Sigmoid colon (tissue), 7 donors: Measurements from ENCODE around the gene PTPN6. TPM values are rescaled to one million over a fixed set of nuclear protein-coding genes. Genes with fewer than 3 reads are reported as not detected.
A peak's percentile ranks its signal among the peaks of the same experiment; 100 is the strongest.

Source experiments
- DNase-seq: peaks from one replicate; pipeline ENCODE4 v3.0.0-alpha.2; 2019
- H3K27ac ChIP-seq, 4 donors: fragments of 200-600 bp; sonication (generic); one replicate each; pipeline ENCODE4 v1.5.1; 2016 to 2019; ENCODE audit warnings: mild to moderate bottlenecking in 1 of 4
- H3K27me3 ChIP-seq, 3 donors: fragments of 200-600 bp; sonication (generic); one replicate each; pipeline ENCODE4 v1.5.1; 2019; ENCODE audit warnings: mild to moderate bottlenecking in 1 of 3
- H3K36me3 ChIP-seq, 4 donors: fragments of 200-600 bp; sonication (generic); one replicate each; pipeline ENCODE4 v1.5.1; 2016 to 2019
- H3K4me1 ChIP-seq, 4 donors: fragments of 200-600 bp; sonication (generic); one replicate each; pipeline ENCODE4 v1.5.1; 2017 to 2019
- H3K4me3 ChIP-seq, 4 donors: fragments of 200-600 bp; sonication (generic); one replicate each; pipeline ENCODE4 v1.5.1; 2017 to 2019; ENCODE audit warnings: mild to moderate bottlenecking in 2 of 4, moderate library complexity in 1 of 4
- H3K9me3 ChIP-seq, 4 donors: fragments of 200-600 bp in 3 of 4; sonication (generic) in 3 of 4; one replicate each; pipeline versions ENCODE4 v1.5.1 to v1.6.1; 2013 to 2019
- EP300 ChIP-seq, 4 donors: sonication (generic); formaldehyde crosslinking; IDR thresholded peaks; one replicate each; pipeline ENCODE4 v1.6.1; 2017; ENCODE audit warnings: antibody characterized with exemption in 4 of 4
- POLR2A ChIP-seq, 2 donors: fragments of 450-650 bp; IDR thresholded peaks; one replicate each; pipeline ENCODE4 v1.6.1; 2016; ENCODE audit warnings: antibody characterized with exemption in 2 of 2, mild to moderate bottlenecking in 2 of 2, moderate library complexity in 2 of 2
- POLR2AphosphoS5 ChIP-seq, 4 donors: sonication (generic); formaldehyde crosslinking; IDR thresholded peaks; one replicate each; pipeline ENCODE4 v1.6.1; 2017; ENCODE audit warnings: antibody characterized with exemption in 4 of 4
- WGBS, 2 donors: extraction: QIAGEN DNeasy Blood & Tissue Kit; methylation state at CpG; one replicate each; pipeline ENCODE4 v1.1.7; 2013; 5-methylcytosine and 5-hydroxymethylcytosine counted together
- intact Hi-C: fragments of 100-400 bp; cut with DNase I; formaldehyde crosslinking; loops from one replicate; pipeline ENCODE4 v1.15.1; 2023
- polyA plus RNA-seq, 3 donors: library from polyadenylated mRNA; stranded (reverse); fragments of 200-250 nt; gene quantifications; one replicate each; pipeline ENCODE4 v1.2.3, GENCODE V29; 2013
- total RNA-seq, 4 donors: library from RNA; depleted of rRNA; stranded (reverse); fragments of >200 nt; gene quantifications; one replicate each; pipeline ENCODE4 v1.1.0, GENCODE V29; 2016
- TF ChIP-seq, protein P1 (sequence below), 4 experiments: fragments of 450-650 bp in 3 of 4; fragments of 200-600 bp in 1 of 4; IDR thresholded peaks; one replicate each; pipeline ENCODE4 v1.5.1; 2016 to 2019; ENCODE audit warnings: antibody characterized with exemption in 4 of 4, mild to moderate bottlenecking in 3 of 4, moderate library complexity in 2 of 4
- donor health status: healthy with polysubstance abuse.
- donor health status: Bipolar disorder and iron deficiency.
- donor health status: healthy.

The PTPN6 gene
- total and polyA plus RNA-seq, 7 donors = 5.3 to 92.4 (median 13.6) TPM

DNA sequence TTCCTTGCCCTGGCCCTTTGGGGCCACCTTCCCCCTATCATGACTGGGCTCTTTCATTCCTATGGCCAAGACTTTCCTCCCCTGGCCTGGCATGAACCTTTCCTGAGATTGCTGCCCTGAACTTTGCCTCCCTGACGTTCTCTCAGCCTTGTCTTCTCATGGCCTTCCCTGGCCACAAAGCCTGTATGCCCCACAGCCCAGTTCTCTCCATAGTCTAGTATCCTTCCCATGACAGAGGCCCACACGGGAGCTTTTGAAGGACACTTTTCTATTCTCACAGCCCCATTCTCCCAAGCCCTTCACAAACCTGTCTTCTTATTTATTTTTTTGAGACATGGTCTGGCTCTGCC, 12.0 kb upstream of the PTPN6 start:
- intact Hi-C loops = loop anchor here (5.0 kb wide), 1 partner anchor 67 kb away; the partner anchor contains the start of gene SPSB2
- Histone ChIP-seq H3K4me3 (no peak overlapping the region), H3K27me3 (no peaks in the 10 kb centered on the region), H3K9me3 (no peaks in the 10 kb centered on the region), H3K4me1 (peaks cover 0 to 66% (median 53%) of the 10 kb centered on the region in 4 donors), H3K36me3 (peaks cover 5 to 59% (median 31%) of the 10 kb centered on the region in 4 donors), H3K27ac (peak overlapping the region; percentile 10 to 99 (median 92))
- no peak for DNase-seq
- 74 to 84% methylated on average over 2 of the region's 2 CpGs for WGBS, 2 donors
- TF ChIP-seq POLR2A (IDR thresholded peaks at IDR 0.05) = no peak
- TF ChIP-seq EP300 (IDR thresholded peaks at IDR 0.05) = no peak
- TF ChIP-seq POLR2AphosphoS5 (IDR thresholded peaks at IDR 0.05) = no peak

DNA sequence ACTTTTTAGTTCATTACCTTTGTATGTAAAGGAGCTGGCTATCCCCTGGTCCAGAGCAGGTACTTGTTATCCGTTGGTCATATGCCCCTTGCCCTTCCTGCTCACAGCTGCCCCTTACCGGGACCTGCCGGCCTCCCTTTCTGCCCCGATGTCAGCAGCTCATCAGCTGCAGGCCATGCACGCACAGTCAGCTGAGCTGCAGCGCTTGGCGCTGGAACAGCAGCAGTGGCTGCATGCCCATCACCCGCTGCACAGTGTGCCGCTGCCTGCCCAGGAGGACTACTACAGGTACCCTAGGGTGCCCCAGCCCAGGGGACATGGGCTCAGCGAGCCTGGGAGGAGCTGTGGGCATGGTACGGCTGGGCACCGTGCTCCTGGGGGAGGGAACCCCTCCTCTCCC, 9.9 kb upstream of the PTPN6 start:
- H3K36me3 ChIP-seq = peaks cover 5 to 47% (median 12%) of the 10 kb centered on the region in 4 donors
- H3K27me3 ChIP-seq = no peaks in the 10 kb centered on the region
- no peak for TF ChIP-seq EP300 (IDR thresholded peaks at IDR 0.05)
- peak in 3 of 4 donors; percentile 13 to 40 (median 35) for TF ChIP-seq POLR2AphosphoS5 (IDR thresholded peaks at IDR 0.05)
- peak overlapping the region; percentile 37 to 99 (median 93) for H3K27ac ChIP-seq
- intact Hi-C loops = no loop called here
- DNase-seq = no peak
- no peaks in the 10 kb centered on the region for H3K9me3 ChIP-seq
- no peak overlapping the region for H3K4me3 ChIP-seq
- H3K4me1 ChIP-seq = peaks cover 0 to 75% (median 64%) of the 10 kb centered on the region in 4 donors
- 91 to 94% methylated on average over 12 of the region's 12 CpGs for WGBS, 2 donors

DNA sequence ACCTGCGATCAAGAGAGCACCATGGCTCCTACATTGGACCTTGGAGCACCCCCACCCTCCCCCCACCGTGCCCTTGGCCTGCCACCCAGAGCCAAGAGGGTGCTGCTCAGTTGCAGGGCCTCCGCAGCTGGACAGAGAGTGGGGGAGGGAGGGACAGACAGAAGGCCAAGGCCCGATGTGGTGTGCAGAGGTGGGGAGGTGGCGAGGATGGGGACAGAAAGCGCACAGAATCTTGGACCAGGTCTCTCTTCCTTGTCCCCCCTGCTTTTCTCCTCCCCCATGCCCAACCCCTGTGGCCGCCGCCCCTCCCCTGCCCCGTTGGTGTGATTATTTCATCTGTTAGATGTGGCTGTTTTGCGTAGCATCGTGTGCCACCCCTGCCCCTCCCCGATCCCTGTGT, 9.4 kb upstream of the PTPN6 start:
- H3K27ac ChIP-seq = peak overlapping the region in 3 of 4 donors; percentile 92 to 99 (median 94)
- H3K36me3 ChIP-seq = peaks cover 5 to 49% (median 12%) of the 10 kb centered on the region in 4 donors
- no peaks in the 10 kb centered on the region for H3K27me3 ChIP-seq
- TF ChIP-seq, protein P1, sequence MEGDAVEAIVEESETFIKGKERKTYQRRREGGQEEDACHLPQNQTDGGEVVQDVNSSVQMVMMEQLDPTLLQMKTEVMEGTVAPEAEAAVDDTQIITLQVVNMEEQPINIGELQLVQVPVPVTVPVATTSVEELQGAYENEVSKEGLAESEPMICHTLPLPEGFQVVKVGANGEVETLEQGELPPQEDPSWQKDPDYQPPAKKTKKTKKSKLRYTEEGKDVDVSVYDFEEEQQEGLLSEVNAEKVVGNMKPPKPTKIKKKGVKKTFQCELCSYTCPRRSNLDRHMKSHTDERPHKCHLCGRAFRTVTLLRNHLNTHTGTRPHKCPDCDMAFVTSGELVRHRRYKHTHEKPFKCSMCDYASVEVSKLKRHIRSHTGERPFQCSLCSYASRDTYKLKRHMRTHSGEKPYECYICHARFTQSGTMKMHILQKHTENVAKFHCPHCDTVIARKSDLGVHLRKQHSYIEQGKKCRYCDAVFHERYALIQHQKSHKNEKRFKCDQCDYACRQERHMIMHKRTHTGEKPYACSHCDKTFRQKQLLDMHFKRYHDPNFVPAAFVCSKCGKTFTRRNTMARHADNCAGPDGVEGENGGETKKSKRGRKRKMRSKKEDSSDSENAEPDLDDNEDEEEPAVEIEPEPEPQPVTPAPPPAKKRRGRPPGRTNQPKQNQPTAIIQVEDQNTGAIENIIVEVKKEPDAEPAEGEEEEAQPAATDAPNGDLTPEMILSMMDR (IDR thresholded peaks at IDR 0.05) = no peak
- TF ChIP-seq POLR2A (IDR thresholded peaks at IDR 0.05) (no peak), POLR2AphosphoS5 (IDR thresholded peaks at IDR 0.05) (no peak), EP300 (IDR thresholded peaks at IDR 0.05) (no peak)
- H3K4me1 ChIP-seq = peaks cover 0 to 78% (median 65%) of the 10 kb centered on the region in 4 donors
- no peaks in the 10 kb centered on the region for H3K9me3 ChIP-seq
- H3K4me3 ChIP-seq = no peak overlapping the region
- DNase-seq = no peak
- WGBS, 2 donors = 76 to 85% methylated on average over 12 of the region's 12 CpGs
- intact Hi-C loops = no loop called here

DNA sequence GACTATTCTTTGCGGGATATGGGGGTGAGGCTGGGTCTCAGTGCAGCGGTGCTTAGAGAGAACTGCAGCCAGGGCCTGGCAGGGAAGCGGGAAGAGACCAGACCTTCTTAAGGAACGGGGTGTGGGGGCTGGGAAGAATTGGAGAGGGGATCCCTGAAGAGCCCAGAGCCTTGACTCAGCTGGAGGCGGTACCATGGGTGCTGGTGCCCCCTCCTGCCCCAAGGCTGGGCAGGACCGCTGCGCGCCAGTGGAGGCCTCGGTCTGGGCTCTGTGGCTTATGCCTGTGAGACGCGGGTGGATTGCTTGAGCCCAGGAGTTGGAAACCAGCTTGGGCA, 8.9 kb upstream of the PTPN6 start:
- TF ChIP-seq EP300 (IDR thresholded peaks at IDR 0.05) = no peak
- TF ChIP-seq POLR2AphosphoS5 (IDR thresholded peaks at IDR 0.05) = peak in 1 of 4 donors; percentile 14
- TF ChIP-seq POLR2A (IDR thresholded peaks at IDR 0.05) = no peak
- TF ChIP-seq, protein P1 (IDR thresholded peaks at IDR 0.05) = no peak
- no peak for DNase-seq
- no peaks in the 10 kb centered on the region for H3K9me3 ChIP-seq
- no peak overlapping the region for H3K4me3 ChIP-seq
- peak overlapping the region in 3 of 4 donors; percentile 92 to 99 (median 94) for H3K27ac ChIP-seq
- peaks cover 5 to 49% (median 12%) of the 10 kb centered on the region in 4 donors for H3K36me3 ChIP-seq
- WGBS, 2 donors = 91 to 92% methylated on average over 11 of the region's 11 CpGs
- H3K4me1 ChIP-seq = peaks cover 0 to 74% (median 60%) of the 10 kb centered on the region in 4 donors
- H3K27me3 ChIP-seq = no peaks in the 10 kb centered on the region
- intact Hi-C loops = no loop called here

DNA sequence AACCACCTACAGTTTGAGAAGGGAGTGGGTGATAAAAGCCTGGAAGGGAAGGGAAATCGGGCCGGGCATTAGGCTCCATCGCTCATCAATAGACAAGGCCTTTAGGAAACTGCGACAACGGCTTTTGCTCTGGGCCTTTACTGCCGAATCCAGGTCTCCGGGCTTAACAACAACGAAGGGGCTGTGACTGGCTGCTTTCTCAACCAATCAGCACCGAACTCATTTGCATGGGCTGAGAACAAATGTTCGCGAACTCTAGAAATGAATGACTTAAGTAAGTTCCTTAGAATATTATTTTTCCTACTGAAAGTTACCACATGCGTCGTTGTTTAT, 7.8 kb upstream of the PTPN6 start:
- TF ChIP-seq POLR2AphosphoS5 (IDR thresholded peaks at IDR 0.05) (peak in 1 of 4 donors; percentile 63), EP300 (IDR thresholded peaks at IDR 0.05) (no peak), POLR2A (IDR thresholded peaks at IDR 0.05) (no peak)
- TF ChIP-seq, protein P1 (IDR thresholded peaks at IDR 0.05) = no peak
- peak; percentile 96 for DNase-seq
- intact Hi-C loops = no loop called here
- Histone ChIP-seq H3K27me3 (no peaks in the 10 kb centered on the region), H3K4me1 (peaks cover 0 to 65% (median 53%) of the 10 kb centered on the region in 4 donors), H3K9me3 (no peaks in the 10 kb centered on the region), H3K27ac (peak overlapping the region; percentile 92 to 99 (median 96)), H3K36me3 (peaks cover 5 to 49% (median 12%) of the 10 kb centered on the region in 4 donors), H3K4me3 (peak overlapping the region; percentile 52 to 76 (median 70))
- WGBS, 2 donors = 0 to 1% methylated on average over 13 of the region's 13 CpGs
